Motor neuron (in vitro differentiated cells): ENCODE data around the gene DDX24. TPM values are rescaled to one million over a fixed set of nuclear protein-coding genes. Genes with fewer than 3 reads are reported as not detected.
A peak's percentile ranks its signal among the peaks of the same experiment; 100 is the strongest.

Source experiments
- ATAC-seq, 8 experiments: fragments of 200-7000 bp; cut with Tn5 transposase; replicated peaks in 6 of 8; 2 replicates each; pipeline ENCODE4 v1.8.0; 2021; ENCODE audit warnings: mild to moderate bottlenecking in 8 of 8, moderate library complexity in 8 of 8
- H3K27ac ChIP-seq, 2 donors: fragments of 250-450 bp; sonication (Bioruptor Pico); 2 replicates each; pipeline ENCODE4 v1.9.0; 2021; ENCODE audit warnings: antibody characterized with exemption in 2 of 2, mild to moderate bottlenecking in 2 of 2, moderate library complexity in 1 of 2
- H3K4me1 ChIP-seq, 2 donors: fragments of 250-450 bp; sonication (Bioruptor Pico); replicated peaks in 1 of 2; 2 replicates each; pipeline ENCODE4 v1.6.1; 2021; ENCODE audit warnings: antibody characterized with exemption in 2 of 2, mild to moderate bottlenecking in 2 of 2, moderate library complexity in 1 of 2
- H3K4me3 ChIP-seq, 5 donors: fragments of 250-450 bp; sonication (Bioruptor Pico); 2 replicates each; pipeline ENCODE4 v1.9.0; 2021; ENCODE audit warnings: antibody characterized with exemption in 5 of 5, mild to moderate bottlenecking in 5 of 5, moderate library complexity in 4 of 5
- WGBS, 10 experiments: fragments of 450-650 bp; shearing (Covaris generic); methylation state at CpG; one replicate each; pipeline ENCODE4 v1.0.0; 2022; 5-methylcytosine and 5-hydroxymethylcytosine counted together
- in situ Hi-C, 9 experiments: fragments of 400-800 bp; cut with MboI; loops; one replicate each; pipeline ENCODE4 v1.15.0; 2021; ENCODE audit warnings: low sequenced_read_pairs in 9 of 9, low pct_unique_long_range_greater_than_20kb in 2 of 9; ENCODE audit not compliant: unreplicated experiment in 9 of 9
- total RNA-seq, 8 experiments: library from RNA; unstranded; fragments of 300-600 nt; gene quantifications; 2 replicates each; pipeline versions ENCODE4 v1.2.3 to v1.2.4, GENCODE V29; 2022

DDX24 gene
- total RNA-seq = 100 to 1,000 TPM; 207 to 327 (median 243) TPM

- peak; percentile 96 to 99 (median 98) for ATAC-seq
- Histone ChIP-seq H3K4me1 (peaks cover 20 to 37% of the 10 kb centered on the region in 2 donors), H3K27ac (peak within 1 kb of the TSS; percentile 89 to 95), H3K4me3 (peak within 1 kb of the TSS; percentile 78 to 95 (median 90))
- in situ Hi-C loops = no loop called here
- 0 to 2% (median 1%) methylated on average over 6 to 36 of the region's 77 CpGs; no CpG with 5 or more reads in 2 of the 10 experiments for WGBS, 10 experiments
Observed at GRCh38 chr14:94080621-94081385, at the start of gene DDX24, which contains the start of gene IFI27L1. Gene DDX24, minus strand, starts transcription at chr14:94081202. Its CDS starts 1,460 bp downstream, at chr14:94079742. Gene IFI27L1, plus strand, starts transcription at chr14:94081310. Its CDS starts 15,628 bp downstream, at chr14:94096938.

GRCh38 chr14:94129758-94130414 lies 48.9 kb upstream of the DDX24 start:
- in situ Hi-C loops = loop anchor here in 1 of 9 experiments (25.0 kb wide), 1 partner anchor 193 kb away; the partner anchor contains the start of gene FAM181A
- H3K27ac ChIP-seq = no peak overlapping the region
- H3K4me3 ChIP-seq = peak overlapping the region; percentile 40 to 48 (median 40)
- 0 to 7% (median 0%) methylated on average over 1 to 8 of the region's 12 CpGs; no CpG with 5 or more reads in 1 of the 10 experiments for WGBS, 10 experiments
- ATAC-seq = peak in 7 of 8 experiments; percentile 13 to 58 (median 27)
- peaks cover 11 to 12% of the 10 kb centered on the region in 2 donors for H3K4me1 ChIP-seq

- 0% methylated on average over 2 to 5 of the region's 27 CpGs; no CpG with 5 or more reads in 8 of the 10 experiments for WGBS, 10 experiments
Observed at GRCh38 chr14:94129111-94129757, 48.2 kb upstream of the DDX24 start, which contains the start of gene IFI27L2. Gene IFI27L2, minus strand, starts transcription at chr14:94129604. Its CDS starts 40 bp downstream, at chr14:94129564.

GRCh38 chr14:94128216-94128839 lies 47.3 kb upstream of the DDX24 start:
- Histone ChIP-seq H3K4me3 (peak overlapping the region in 3 of 5 donors; percentile 40 to 44 (median 40)), H3K4me1 (peaks cover 11 to 12% of the 10 kb centered on the region in 2 donors), H3K27ac (peak overlapping the region in 1 of 2 donors; percentile 81)
- in situ Hi-C loops = loop anchor here in 1 of 9 experiments (25.0 kb wide), 1 partner anchor 191 kb away; the partner anchor contains the start of gene FAM181A
- ATAC-seq = no peak
- WGBS, 10 experiments = 40 to 100% (median 77%) methylated on average over 1 to 3 of the region's 14 CpGs; no CpG with 5 or more reads in 6 of the 10 experiments

More at GRCh38 chr14:94129111-94129757, 48.2 kb upstream of the DDX24 start, which contains the start of gene IFI27L2:
- peak; percentile 85 to 95 (median 92) for ATAC-seq
- Histone ChIP-seq H3K27ac (peak within 1 kb of the TSS; percentile 73 to 81), H3K4me1 (peaks cover 11 to 12% of the 10 kb centered on the region in 2 donors), H3K4me3 (peak within 1 kb of the TSS; percentile 40 to 48 (median 40))
- in situ Hi-C loops = loop anchor here in 1 of 9 experiments (25.0 kb wide), 1 partner anchor 192 kb away; the partner anchor contains the start of gene FAM181A

GRCh38 chr14:94127330-94127729 lies 46.3 kb upstream of the DDX24 start:
- in situ Hi-C loops = loop anchor here in 1 of 9 experiments (25.0 kb wide), 1 partner anchor 190 kb away; the partner anchor contains the start of gene FAM181A
- Histone ChIP-seq H3K4me3 (no peak overlapping the region), H3K27ac (no peak overlapping the region), H3K4me1 (peaks cover 11 to 12% of the 10 kb centered on the region in 2 donors)
- WGBS, 10 experiments = 70 to 100% (median 96%) methylated on average over 1 to 5 of the region's 6 CpGs; no CpG with 5 or more reads in 4 of the 10 experiments
- no peak for ATAC-seq

- no peak overlapping the region for H3K4me3 ChIP-seq
- 63 to 92% (median 74%) methylated on average over 2 to 4 of the region's 5 CpGs; no CpG with 5 or more reads in 4 of the 10 experiments for WGBS, 10 experiments
- peaks cover 11 to 12% of the 10 kb centered on the region in 2 donors for H3K4me1 ChIP-seq
- no peak overlapping the region for H3K27ac ChIP-seq
- no peak for ATAC-seq
- in situ Hi-C loops = loop anchor here in 1 of 9 experiments (25.0 kb wide), 1 partner anchor 189 kb away; the partner anchor contains the start of gene FAM181A
Observed at GRCh38 chr14:94126800-94127199, 45.8 kb upstream of the DDX24 start.

- no peak overlapping the region for H3K4me3 ChIP-seq
- peaks cover 11 to 12% of the 10 kb centered on the region in 2 donors for H3K4me1 ChIP-seq
- WGBS, 10 experiments = 40 to 100% (median 87%) methylated on average over 1 of the region's 1 CpG; no CpG with 5 or more reads in 2 of the 10 experiments
- in situ Hi-C loops = loop anchor here in 1 of 9 experiments (25.0 kb wide), 1 partner anchor 189 kb away; the partner anchor contains the start of gene FAM181A
- no peak for ATAC-seq
- H3K27ac ChIP-seq = no peak overlapping the region
Observed at GRCh38 chr14:94126419-94126677, 45.3 kb upstream of the DDX24 start.

GRCh38 chr14:94125659-94126418 lies 44.8 kb upstream of the DDX24 start:
- no peak for ATAC-seq
- 66 to 100% (median 90%) methylated on average over 1 to 3 of the region's 6 CpGs; no CpG with 5 or more reads in 2 of the 10 experiments for WGBS, 10 experiments
- H3K27ac ChIP-seq = no peak overlapping the region
- in situ Hi-C loops = loop anchor here in 1 of 9 experiments (25.0 kb wide), 1 partner anchor 189 kb away; the partner anchor contains the start of gene FAM181A
- no peak overlapping the region for H3K4me3 ChIP-seq
- peaks cover 11 to 12% of the 10 kb centered on the region in 2 donors for H3K4me1 ChIP-seq

- no peak for ATAC-seq
- Histone ChIP-seq H3K4me1 (peaks cover 5 to 9% of the 10 kb centered on the region in 2 donors), H3K27ac (no peak overlapping the region), H3K4me3 (no peak overlapping the region)
- WGBS, 10 experiments = 57 to 100% (median 82%) methylated on average over 1 to 6 of the region's 9 CpGs; no CpG with 5 or more reads in 1 of the 10 experiments
- in situ Hi-C loops = loop anchor here in 1 of 9 experiments (25.0 kb wide), 1 partner anchor 187 kb away; the partner anchor contains the start of gene FAM181A
Observed at GRCh38 chr14:94124582-94125377, 43.8 kb upstream of the DDX24 start.

- no peak for ATAC-seq
- H3K27ac ChIP-seq = no peak overlapping the region
- in situ Hi-C loops = no loop called here
- H3K4me3 ChIP-seq = no peak overlapping the region
- WGBS, 10 experiments = 67 to 100% (median 100%) methylated on average over 1 of the region's 1 CpG; no CpG with 5 or more reads in 7 of the 10 experiments
- peaks cover 5 to 8% of the 10 kb centered on the region in 2 donors for H3K4me1 ChIP-seq
Observed at GRCh38 chr14:94123868-94124267, 42.9 kb upstream of the DDX24 start.
